ENCODE data around the gene CD22.
"Not testable (repeated sequence)": the region's sequence is repeated elsewhere in the genome, so short reads cannot be mapped to it uniquely, and the experiment has no call there.

CD22 gene

GRCh38 chr19:35345671-35346111 lies 16.7 kb downstream of the CD22 start:
- no peak for DNase-seq

GRCh38 chr19:35346193-35347052 lies 17.4 kb downstream of the CD22 start:
- no peak for DNase-seq

DNA sequence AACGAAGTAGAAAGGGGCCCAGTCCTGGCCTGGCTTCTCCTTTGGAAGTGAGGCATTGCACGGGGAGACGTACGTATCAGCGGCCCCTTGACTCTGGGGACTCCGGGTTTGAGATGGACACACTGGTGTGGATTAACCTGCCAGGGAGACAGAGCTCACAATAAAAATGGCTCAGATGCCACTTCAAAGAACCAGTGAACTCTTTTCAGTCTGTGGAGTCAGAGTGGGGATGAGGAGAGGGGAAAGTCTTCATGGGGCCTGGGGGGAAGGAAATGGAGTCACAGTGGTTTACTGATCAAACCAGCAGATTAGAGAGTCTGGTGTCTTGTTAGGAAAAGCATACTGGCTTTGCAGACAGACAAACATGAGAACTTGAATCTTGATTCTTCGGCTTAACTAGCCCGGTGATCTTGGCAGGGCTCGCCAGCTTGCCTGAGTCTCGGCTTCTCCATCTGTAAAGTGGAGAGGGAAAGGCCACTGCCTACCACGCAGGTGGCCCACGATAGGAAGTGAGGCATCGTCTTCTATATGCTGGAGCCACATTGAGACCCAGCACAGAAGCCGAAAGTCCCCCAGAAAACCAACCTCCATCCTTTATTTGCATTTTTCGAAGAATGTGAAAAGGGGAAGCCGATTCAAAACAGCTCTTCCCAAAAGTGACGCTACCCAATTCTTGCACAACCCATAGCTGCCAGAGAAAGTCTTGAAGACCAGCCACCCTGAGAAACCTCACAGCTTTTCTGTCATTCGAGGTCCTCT lies 18.4 kb downstream of the CD22 start, which contains the start of gene FFAR1:
Gene FFAR1 (plus strand): TSS at position 732 of the 759 bp plus-strand sequence. CDS start 3,650 bp downstream, outside the sequence.
- DNase-seq = no peak

GRCh38 chr19:35347930-35348298 lies 18.9 kb downstream of the CD22 start:
- no peak for DNase-seq

GRCh38 chr19:35348911-35349611 lies 20.1 kb downstream of the CD22 start:
- no peak for DNase-seq

DNA sequence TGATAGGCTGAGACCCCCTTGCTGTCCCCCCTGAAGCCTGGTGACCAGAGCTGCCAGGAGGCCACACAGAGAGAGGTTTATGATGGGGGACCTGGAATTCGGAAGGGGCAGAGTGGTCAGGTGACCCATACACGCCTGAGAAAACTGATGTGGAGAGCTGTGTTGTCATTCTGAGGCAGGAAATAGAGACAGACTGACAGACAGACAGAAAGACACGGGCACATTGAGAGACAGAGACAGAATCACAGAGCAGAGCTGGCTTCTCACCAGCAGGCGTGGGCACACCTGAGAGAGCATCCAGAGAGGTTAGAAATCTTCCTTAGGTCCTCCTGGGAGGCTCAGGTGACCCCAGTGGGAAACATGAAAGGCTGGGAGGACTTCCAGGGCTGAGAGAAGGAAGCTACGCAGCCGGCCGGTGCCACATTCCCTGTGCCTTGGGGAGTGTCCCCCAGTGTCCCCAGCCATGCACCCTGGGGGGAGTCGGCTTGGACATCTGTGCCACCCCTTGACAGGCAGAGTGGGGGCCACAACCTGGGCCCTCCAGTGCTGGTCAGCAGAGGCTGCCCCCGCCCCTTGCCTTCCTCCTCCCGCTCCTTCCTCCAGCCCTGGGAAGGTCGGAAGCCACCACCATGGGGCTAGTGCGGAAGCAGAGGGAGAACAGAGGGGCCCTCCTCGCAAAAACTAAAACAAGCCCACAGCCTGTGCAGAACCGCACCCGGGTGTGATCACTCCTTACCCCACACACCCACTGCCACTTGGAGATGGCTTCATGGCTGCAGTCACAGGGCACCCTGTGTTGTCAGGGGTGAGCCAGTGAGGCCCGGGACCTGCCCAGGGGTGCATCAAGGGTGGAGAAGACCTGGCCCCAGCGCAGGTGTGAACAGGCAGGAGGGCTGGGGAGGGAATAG lies 20.9 kb downstream of the CD22 start:
- no peak for DNase-seq

DNA sequence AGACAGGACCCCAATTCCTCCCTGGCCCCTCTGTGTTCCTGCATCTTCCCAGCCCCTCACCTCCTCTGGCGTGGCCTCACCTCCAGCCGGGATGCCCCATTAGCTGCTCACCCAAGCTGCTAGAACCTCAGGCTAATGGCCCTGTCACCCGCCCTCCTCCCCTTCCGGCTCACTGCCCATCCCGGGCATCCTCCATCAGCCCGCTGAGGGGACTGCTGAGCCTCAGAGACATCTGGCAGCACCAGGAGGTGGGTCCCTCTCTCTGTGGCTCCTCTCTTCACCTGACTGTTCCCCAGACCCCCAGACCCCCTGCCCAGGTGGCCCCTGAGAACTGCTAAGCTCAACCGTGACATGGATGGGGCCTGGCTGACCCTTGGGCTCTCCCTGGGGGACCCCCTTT lies 21.6 kb downstream of the CD22 start:
- no peak for DNase-seq

GRCh38 chr19:35351411-35352176 lies 22.6 kb downstream of the CD22 start:
- DNase-seq = no peak

DNA sequence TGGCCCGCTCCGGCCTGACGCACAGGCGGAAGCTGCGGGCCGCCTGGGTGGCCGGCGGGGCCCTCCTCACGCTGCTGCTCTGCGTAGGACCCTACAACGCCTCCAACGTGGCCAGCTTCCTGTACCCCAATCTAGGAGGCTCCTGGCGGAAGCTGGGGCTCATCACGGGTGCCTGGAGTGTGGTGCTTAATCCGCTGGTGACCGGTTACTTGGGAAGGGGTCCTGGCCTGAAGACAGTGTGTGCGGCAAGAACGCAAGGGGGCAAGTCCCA lies 23.1 kb downstream of the CD22 start:
- no peak for DNase-seq

- DNase-seq = peak; percentile 29
Observed at GRCh38 chr19:35352448-35353304, 23.7 kb downstream of the CD22 start.

GRCh38 chr19:35353635-35354034 lies 24.6 kb downstream of the CD22 start:
- no peak for DNase-seq

DNA sequence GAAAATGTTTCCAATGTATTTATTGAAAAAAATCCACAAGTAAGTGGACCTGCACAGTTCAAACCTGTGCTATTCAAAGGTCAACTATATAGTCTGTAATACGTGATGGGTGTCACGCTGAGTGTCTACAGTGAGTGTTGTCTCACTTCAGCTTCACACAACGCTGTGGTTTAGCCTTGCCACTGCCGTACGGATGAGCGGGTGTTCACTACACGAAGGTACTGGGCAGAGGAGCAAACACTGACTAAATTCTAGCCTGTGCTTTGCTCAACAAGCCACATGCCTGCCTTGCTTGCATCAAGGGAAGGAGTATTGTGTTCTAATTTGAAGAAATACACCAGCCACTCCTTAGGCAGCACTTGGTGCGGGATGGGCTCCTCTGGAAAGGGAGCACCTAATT lies 25.9 kb downstream of the CD22 start:
- no peak for DNase-seq

GRCh38 chr19:35355791-35356460 lies 26.9 kb downstream of the CD22 start:
- no peak for DNase-seq

GRCh38 chr19:35357867-35358573 lies 29.0 kb downstream of the CD22 start, which contains the start of gene FFAR3:
Gene FFAR3 (plus strand): TSS chr19:35358460. CDS start chr19:35358891, 431 bp downstream.
- peak; percentile 26 for DNase-seq

DNA sequence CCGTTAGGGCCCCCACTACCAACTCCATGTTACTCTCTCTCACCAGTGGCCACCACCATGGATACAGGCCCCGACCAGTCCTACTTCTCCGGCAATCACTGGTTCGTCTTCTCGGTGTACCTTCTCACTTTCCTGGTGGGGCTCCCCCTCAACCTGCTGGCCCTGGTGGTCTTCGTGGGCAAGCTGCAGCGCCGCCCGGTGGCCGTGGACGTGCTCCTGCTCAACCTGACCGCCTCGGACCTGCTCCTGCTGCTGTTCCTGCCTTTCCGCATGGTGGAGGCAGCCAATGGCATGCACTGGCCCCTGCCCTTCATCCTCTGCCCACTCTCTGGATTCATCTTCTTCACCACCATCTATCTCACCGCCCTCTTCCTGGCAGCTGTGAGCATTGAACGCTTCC lies 29.8 kb downstream of the CD22 start:
- DNase-seq = not testable (repeated sequence)

- not testable (repeated sequence) for DNase-seq
Observed at GRCh38 chr19:35359395-35359794, 30.4 kb downstream of the CD22 start.

DNA sequence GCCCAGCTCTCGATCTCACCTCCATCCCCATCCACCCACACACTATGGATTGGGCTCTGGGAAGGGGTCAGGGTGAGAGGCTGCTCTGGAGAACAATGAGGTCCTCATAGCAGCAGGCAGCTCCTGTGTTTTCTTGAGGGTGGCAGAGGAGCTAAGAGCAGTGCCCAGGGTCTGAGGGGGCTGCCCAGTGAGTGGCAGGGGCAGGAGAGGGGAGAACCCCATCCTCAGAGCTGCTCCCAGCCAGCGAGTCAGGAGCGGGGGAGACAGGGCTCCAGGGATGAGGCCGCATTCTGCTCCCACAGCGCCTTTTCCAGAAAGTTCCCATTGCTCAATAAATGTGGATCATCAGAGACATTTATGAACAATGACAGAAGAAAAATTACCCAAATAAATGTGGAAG lies 31.1 kb downstream of the CD22 start:
- DNase-seq = not testable (repeated sequence)

DNA sequence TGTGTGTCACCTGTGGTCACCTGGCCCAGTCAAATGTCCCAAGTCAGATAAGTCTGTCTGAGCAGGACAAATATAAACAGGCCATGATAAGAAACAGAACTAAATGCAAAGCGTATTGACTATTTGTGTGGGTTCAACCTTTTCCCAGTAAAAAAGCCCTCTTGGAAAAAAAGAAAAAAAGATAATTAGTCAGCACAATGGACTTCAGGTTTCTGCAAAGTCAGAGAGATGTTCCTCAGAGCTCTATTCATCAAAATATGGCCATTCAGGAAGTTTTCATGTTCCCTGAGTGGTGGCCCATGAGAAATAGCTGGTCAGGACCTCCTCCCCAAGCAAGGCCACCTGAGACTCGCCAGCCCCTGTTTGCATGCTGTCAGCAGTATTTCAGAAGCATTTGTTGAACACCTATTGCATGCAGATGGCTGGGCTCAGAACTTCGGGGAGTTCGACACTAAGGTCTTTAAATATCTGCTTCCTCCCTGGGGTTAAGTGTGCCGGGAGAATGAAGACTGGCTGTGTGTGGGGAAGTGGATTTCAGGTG lies 32.0 kb downstream of the CD22 start:
- DNase-seq = no peak
